MM.1S (cell line): ENCODE results near the gene HCCS.

ENCODE experiments used
- EZH2 ChIP-seq: fragments of 300-600 bp; sonication (generic); optimal IDR thresholded peaks from 2 replicates; pipeline ENCODE3; 2017; ENCODE audit warnings: low read depth, mild to moderate bottlenecking, antibody characterized with exemption, low read length, mixed read lengths
- EZH2phosphoT487 ChIP-seq: fragments of 300-600 bp; sonication (generic); IDR thresholded peaks from 2 replicates; pipeline ENCODE4 v1.6.1; 2018; ENCODE audit warnings: antibody characterized with exemption, low read length
- TF ChIP-seq, protein P1 (sequence below): fragments of 300-600 bp; sonication (generic); IDR thresholded peaks from 2 replicates; pipeline ENCODE4 v1.5.1; 2016; ENCODE audit warnings: antibody characterized with exemption, low read length, mixed read lengths

DNA sequence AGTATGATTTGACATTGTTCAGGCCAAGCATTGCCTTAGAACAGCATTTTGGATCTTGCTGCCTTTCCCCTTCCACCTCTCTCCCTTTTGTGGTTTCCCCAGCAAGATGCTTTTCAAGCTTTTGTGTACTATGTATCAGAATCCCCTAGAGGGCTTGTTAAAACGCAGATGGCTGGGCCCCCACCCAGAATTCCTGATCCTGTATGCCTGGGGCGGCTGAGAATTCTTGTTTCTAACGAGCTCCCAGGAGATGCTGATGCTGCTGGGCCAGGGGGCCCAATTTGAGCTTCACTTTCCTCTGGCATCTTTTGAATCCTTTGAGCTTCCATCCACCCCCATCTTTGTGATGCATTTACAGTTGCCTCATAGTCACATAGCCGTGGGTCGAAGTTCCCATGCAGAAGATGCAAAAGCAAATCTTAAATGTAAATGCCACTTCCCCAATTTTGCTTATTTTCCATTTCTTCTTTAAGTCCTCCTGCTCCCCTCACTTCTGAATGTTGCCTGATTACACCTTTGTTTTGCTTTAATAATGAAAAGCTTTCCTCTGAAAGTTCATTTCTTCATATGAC is 18.5 kb downstream of the HCCS start:
- TF ChIP-seq, protein P1, sequence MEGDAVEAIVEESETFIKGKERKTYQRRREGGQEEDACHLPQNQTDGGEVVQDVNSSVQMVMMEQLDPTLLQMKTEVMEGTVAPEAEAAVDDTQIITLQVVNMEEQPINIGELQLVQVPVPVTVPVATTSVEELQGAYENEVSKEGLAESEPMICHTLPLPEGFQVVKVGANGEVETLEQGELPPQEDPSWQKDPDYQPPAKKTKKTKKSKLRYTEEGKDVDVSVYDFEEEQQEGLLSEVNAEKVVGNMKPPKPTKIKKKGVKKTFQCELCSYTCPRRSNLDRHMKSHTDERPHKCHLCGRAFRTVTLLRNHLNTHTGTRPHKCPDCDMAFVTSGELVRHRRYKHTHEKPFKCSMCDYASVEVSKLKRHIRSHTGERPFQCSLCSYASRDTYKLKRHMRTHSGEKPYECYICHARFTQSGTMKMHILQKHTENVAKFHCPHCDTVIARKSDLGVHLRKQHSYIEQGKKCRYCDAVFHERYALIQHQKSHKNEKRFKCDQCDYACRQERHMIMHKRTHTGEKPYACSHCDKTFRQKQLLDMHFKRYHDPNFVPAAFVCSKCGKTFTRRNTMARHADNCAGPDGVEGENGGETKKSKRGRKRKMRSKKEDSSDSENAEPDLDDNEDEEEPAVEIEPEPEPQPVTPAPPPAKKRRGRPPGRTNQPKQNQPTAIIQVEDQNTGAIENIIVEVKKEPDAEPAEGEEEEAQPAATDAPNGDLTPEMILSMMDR, result no peak
- TF ChIP-seq EZH2 (no peak), EZH2phosphoT487 (no peak)
